ENCODE results near the gene TMEM176A. TPM values are rescaled to one million over a fixed set of nuclear protein-coding genes. Genes with fewer than 3 reads are reported as not detected.

TMEM176A gene
- total and polyA plus RNA-seq, 2 of the 8 experiments (the other 6 are each of a cell fraction or from before 2014, with no cell fraction given) = 1.3 to 1.5 TPM

GRCh38 chr7:150788474-150789269 is 11.9 kb upstream of the TMEM176A start (continued):
- TF ChIP-seq RBBP5 (IDR thresholded peaks at IDR 0.05; ENCODE audit: borderline replicate concordance, low read depth, low read length) (no peak), RAD21 (IDR thresholded peaks at IDR 0.05 in 1 of 2, conservative IDR thresholded peaks at IDR 0.05 in 1 of 2; ENCODE audit: low read depth in 2 of 2, low read length in 2 of 2) (no peak)
